A549 (cell line): ENCODE measurements around the gene RHEBL1. TPM values are rescaled to one million over a fixed set of nuclear protein-coding genes. Genes with fewer than 3 reads are reported as not detected.
A peak's percentile ranks its signal among the peaks of the same experiment; 100 is the strongest.

ENCODE experiments used
- ATAC-seq, 2 experiments: fragments of 200-7000 bp in 1 of 2; fragments of >200 bp in 1 of 2; cut with Nextera tagmentation in 1 of 2; cut with Tn5 transposase in 1 of 2; 3 replicates each; pipeline versions ENCODE4 v1.8.0 to v1.9.1; 2018 to 2020; ENCODE audit warnings: mild to moderate bottlenecking in 1 of 2, moderate library complexity in 1 of 2
- CTCF ChIA-PET: fragments of 300-600 bp; sonication (Branson Sonifier 250); formaldehyde crosslinking; extraction: SDS; loops from one replicate; lab custom pipeline; 2021; ENCODE audit warnings: antibody characterized with exemption, inconsistent platforms; lab: Yijun Ruan, JAX
- POLR2A ChIA-PET: fragments of 350-600 bp; formaldehyde crosslinking; extraction: SDS; loops from one replicate; lab custom pipeline; 2021; ENCODE audit warnings: antibody characterized with exemption, inconsistent platforms; lab: Yijun Ruan, JAX
- DNase-seq, 2 experiments: peaks; one replicate each; pipeline versions ENCODE4 v3.0.0 to v3.0.0-alpha.2; 2011 to 2016; ENCODE audit warnings: low read depth in 1 of 2, low spot score in 1 of 2
- FAIRE-seq: peaks from 2 replicates; lab custom pipeline; 2011; peaks lifted over from hg19 to GRCh38; lab: Jason Lieb, UNC
- H3K27ac ChIP-seq, 2 experiments: fragments of >200 bp; sonication (Bioruptor Twin); formaldehyde crosslinking; 3 replicates each; pipeline ENCODE4 v1.5.1; 2016 to 2017
- H3K4me1 ChIP-seq: fragments of >200 bp; sonication (Bioruptor Twin); formaldehyde crosslinking; 3 replicates; pipeline ENCODE4 v1.6.1; 2016
- H3K4me2 ChIP-seq: fragments of >200 bp; sonication (Bioruptor Twin); formaldehyde crosslinking; 3 replicates; pipeline ENCODE4 v1.6.1; 2016
- H3K4me3 ChIP-seq: fragments of >200 bp; sonication (Bioruptor Twin); formaldehyde crosslinking; 3 replicates; pipeline ENCODE4 v1.5.1; 2016
- H3K9me3 ChIP-seq: fragments of >200 bp; sonication (Bioruptor Twin); formaldehyde crosslinking; 3 replicates; pipeline ENCODE4 v1.6.1; 2016
- CBX8 ChIP-seq: fragments of 200-600 bp; sonication (generic); IDR thresholded peaks from 2 replicates; pipeline ENCODE4 v1.6.1; 2016
- CEBPB ChIP-seq, 2 experiments: fragments of >200 bp in 1 of 2; sonication (Bioruptor Twin) in 1 of 2; formaldehyde crosslinking in 1 of 2; IDR thresholded peaks; 2 replicates each; pipeline ENCODE4 v1.6.1; 2012 to 2016
- CHD2 ChIP-seq: fragments of 150-350 bp; IDR thresholded peaks from 2 replicates; pipeline ENCODE4 v1.6.1; 2014; ENCODE audit warnings: low read length; ENCODE audit not compliant: partially characterized antibody
- FOXS1 ChIP-seq: fragments of 250-450 bp; sonication (Bioruptor Pico); IDR thresholded peaks from 2 replicates; pipeline ENCODE4 v1.5.0; 2020; ENCODE audit warnings: mild to moderate bottlenecking, moderate library complexity
- GATA3 ChIP-seq: IDR thresholded peaks from 2 replicates; pipeline ENCODE4 v1.6.1; 2012; ENCODE audit warnings: borderline replicate concordance
- HEYL ChIP-seq: fragments of 250-450 bp; sonication (Bioruptor Pico); IDR thresholded peaks from 2 replicates; pipeline ENCODE4 v1.8.0; 2021; ENCODE audit warnings: mild to moderate bottlenecking, moderate library complexity
- JUN ChIP-seq, 2 experiments: fragments of >200 bp; sonication (Bioruptor Twin); formaldehyde crosslinking; IDR thresholded peaks; 2 replicates in 1 of 2; 3 replicates in 1 of 2; pipeline ENCODE4 v1.6.1; 2016 to 2017
- KDM5A ChIP-seq: fragments of 200-600 bp; sonication (generic); IDR thresholded peaks from 2 replicates; pipeline ENCODE4 v1.6.1; 2016; ENCODE audit warnings: antibody characterized with exemption, mild to moderate bottlenecking
- MAFK ChIP-seq: fragments of 450-650 bp; IDR thresholded peaks from 2 replicates; pipeline ENCODE4 v1.6.1; 2014; ENCODE audit not compliant: partially characterized antibody
- NFE2L2 ChIP-seq: fragments of 150-350 bp; conservative IDR thresholded peaks from 2 replicates; pipeline ENCODE4 v1.6.1; 2014; ENCODE audit warnings: low read length
- NR3C1 ChIP-seq: fragments of >200 bp; sonication (Bioruptor Twin); formaldehyde crosslinking; IDR thresholded peaks from 3 replicates; pipeline ENCODE4 v1.6.1; 2017
- PHF8 ChIP-seq: fragments of 200-600 bp; sonication (generic); IDR thresholded peaks from 2 replicates; pipeline ENCODE4 v1.6.1; 2016; ENCODE audit warnings: low read depth, mild to moderate bottlenecking, antibody characterized with exemption, moderate library complexity, borderline replicate concordance
- RFX5 ChIP-seq: fragments of 450-650 bp; IDR thresholded peaks from 2 replicates; pipeline ENCODE4 v1.7.1; 2014; ENCODE audit warnings: antibody characterized with exemption, mild to moderate bottlenecking, moderate library complexity
- SMC3 ChIP-seq: fragments of >200 bp; sonication (Bioruptor Twin); formaldehyde crosslinking; IDR thresholded peaks from 3 replicates; pipeline ENCODE4 v1.6.1; 2018; ENCODE audit warnings: inconsistent platforms
- SREBF2 ChIP-seq: fragments of 450-650 bp; IDR thresholded peaks from 2 replicates; pipeline ENCODE4 v1.6.1; 2014; ENCODE audit warnings: mild to moderate bottlenecking, moderate library complexity
- ZC3H11A ChIP-seq: fragments of 450-650 bp; IDR thresholded peaks from 2 replicates; pipeline ENCODE4 v1.6.1; 2014; ENCODE audit warnings: antibody characterized with exemption, mild to moderate bottlenecking
- ZFP36 ChIP-seq: fragments of 450-650 bp; IDR thresholded peaks from 2 replicates; pipeline ENCODE4 v1.6.1; 2014; ENCODE audit warnings: borderline replicate concordance; ENCODE audit not compliant: partially characterized antibody
- ZNF302 ChIP-seq: fragments of 250-450 bp; sonication (Bioruptor Pico); IDR thresholded peaks from 2 replicates; pipeline ENCODE4 v1.9.0; 2021; ENCODE audit warnings: inconsistent platforms, mild to moderate bottlenecking, moderate library complexity
- ZSCAN20 ChIP-seq: fragments of 250-450 bp; sonication (Bioruptor Pico); IDR thresholded peaks from 2 replicates; pipeline ENCODE4 v1.8.0; 2022; ENCODE audit warnings: mild to moderate bottlenecking, moderate library complexity
- WGBS: methylation state at CpG from one replicate; pipeline ENCODE4 v1.1.6; 2017; ENCODE audit errors: missing lambda C conversion rate; 5-methylcytosine and 5-hydroxymethylcytosine counted together
- polyA plus RNA-seq, 4 experiments: library from polyadenylated mRNA; depleted of rRNA in 3 of 4; stranded (reverse); fragments of >200 nt; fragmentation: RNase III in 1 of 4; extraction: RNeasy Plus Mini Kit Qiagen cat#74134 plus additional on column Dnase treatment in 1 of 4; gene quantifications; 2 replicates in 3 of 4; 3 replicates in 1 of 4; pipeline ENCODE4 v1.2.3, GENCODE V29; 2011 to 2017
- TF ChIP-seq, protein P1 (sequence below): fragments of 450-650 bp; IDR thresholded peaks from 2 replicates; pipeline ENCODE4 v1.6.1; 2014; ENCODE audit warnings: antibody characterized with exemption
- TF ChIP-seq, protein P2 (sequence below): IDR thresholded peaks from 2 replicates; pipeline ENCODE4 v1.6.1; 2012

The RHEBL1 gene
- polyA plus RNA-seq, 2 of the 4 experiments (the other 2 are of a cell fraction): 2.1 to 4.0 TPM

DNA sequence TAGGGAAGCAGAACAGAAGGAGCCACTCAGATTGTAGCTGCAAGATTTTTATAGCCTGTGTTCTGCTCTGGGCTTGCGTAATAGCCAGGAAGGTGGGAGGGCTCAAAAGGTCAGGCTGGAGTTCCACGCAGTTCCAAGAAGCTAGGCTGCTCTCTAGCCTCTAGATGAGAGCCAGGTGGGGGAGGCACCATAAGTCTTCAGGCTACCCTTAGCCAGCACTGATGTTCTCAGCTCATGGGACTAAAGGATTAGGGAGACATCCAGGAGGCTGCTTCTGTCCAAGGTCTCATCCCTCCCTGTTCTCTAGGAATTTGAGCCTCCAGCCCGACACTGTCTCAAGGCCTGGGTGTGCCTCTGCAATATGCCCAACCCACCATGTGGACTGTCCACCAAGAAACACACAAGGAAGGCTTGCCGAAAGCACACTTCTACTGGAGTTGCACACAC, 39.2 kb upstream of the RHEBL1 start:
- CTCF ChIA-PET: interaction anchor here (0.6 to 18.9 kb wide), 11 partner anchors 9 to 296 kb away, joined by 3 to 159 read pairs (median 8); partner anchors contain the start of genes DHH and TUBA1B
- 62% methylated on average over 4 of the region's 4 CpGs for WGBS
- peak overlapping the region in 1 of 2 experiments; percentile 20; a peak in 1 of 6 replicates for H3K27ac ChIP-seq

DNA sequence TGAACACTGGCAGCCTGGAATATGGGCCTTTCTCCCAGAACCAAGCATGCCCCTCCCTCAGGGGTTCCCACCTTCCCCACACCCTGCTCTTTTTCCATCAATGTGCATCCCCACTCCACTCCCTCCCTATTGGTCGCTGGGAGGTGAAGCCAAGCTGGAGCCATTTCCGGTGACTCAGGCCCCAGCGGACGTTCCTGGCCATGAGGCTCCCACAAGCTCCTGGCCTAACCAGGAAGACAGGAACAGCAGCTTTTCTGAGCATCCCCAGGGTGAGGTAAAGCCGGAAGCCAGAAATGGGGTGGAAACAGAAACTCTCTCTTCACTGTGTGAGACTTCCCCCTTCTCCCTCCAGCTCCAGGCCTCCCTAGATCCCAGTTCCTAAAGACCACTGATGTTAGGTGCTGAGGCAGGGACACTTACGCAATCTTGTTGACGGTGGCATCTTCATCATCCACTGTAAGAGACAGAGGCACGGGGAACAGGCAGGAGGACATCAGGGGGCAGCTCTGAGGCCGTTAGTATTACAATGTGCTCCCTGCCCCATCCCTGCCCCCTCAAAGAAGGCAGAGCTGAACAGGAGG, 35.8 kb upstream of the RHEBL1 start:
- Histone ChIP-seq H3K4me3 (no peak overlapping the region), H3K4me2 (no peak overlapping the region), H3K9me3 (no peaks in the 10 kb centered on the region), H3K27ac (no peak overlapping the region), H3K4me1 (peaks cover 15% of the 10 kb centered on the region)
- DNase-seq (no peak), FAIRE-seq (no peak), ATAC-seq (no peak)
- WGBS: 76% methylated on average over 9 of the region's 9 CpGs
- ChIA-PET CTCF (interaction anchor here (0.8 to 18.9 kb wide), 12 partner anchors 6 to 130 kb away, joined by 3 to 159 read pairs (median 14); partner anchors contain the start of genes DHH and TUBA1B), POLR2A (interaction anchor here (1.4 kb wide), 1 partner anchor 36 kb away, joined by 3 read pairs; the partner anchor contains the start of gene RHEBL1)
- TF ChIP-seq ZNF302 (CRISPR knock-in tag) (no peak), GATA3 (no peak), CEBPB (IDR thresholded peaks at IDR 0.05) (peak in 1 of 2 experiments; percentile 48; a peak in 2 of 4 replicates), SREBF2 (no peak), KDM5A (no peak)

More for the DNA sequence above, 39.2 kb upstream of the RHEBL1 start:
- no peak overlapping the region for H3K4me3 ChIP-seq
- no peak for DNase-seq
- no peak for FAIRE-seq
- no peaks in the 10 kb centered on the region for H3K9me3 ChIP-seq
- TF ChIP-seq CEBPB (IDR thresholded peaks at IDR 0.05): peak; percentile 58 to 92; a peak in 3 of 4 replicates
- TF ChIP-seq FOXS1 (CRISPR knock-in tag): no peak
- H3K4me1 ChIP-seq: peaks cover 15% of the 10 kb centered on the region
- H3K4me2 ChIP-seq: peak overlapping the region; percentile 73
- POLR2A ChIA-PET: interaction anchor here (2.6 to 3.4 kb wide), 2 partner anchors 17 to 22 kb away, joined by 9 to 39 read pairs; partner anchors contain the start of gene TUBA1B
- ATAC-seq: no peak

DNA sequence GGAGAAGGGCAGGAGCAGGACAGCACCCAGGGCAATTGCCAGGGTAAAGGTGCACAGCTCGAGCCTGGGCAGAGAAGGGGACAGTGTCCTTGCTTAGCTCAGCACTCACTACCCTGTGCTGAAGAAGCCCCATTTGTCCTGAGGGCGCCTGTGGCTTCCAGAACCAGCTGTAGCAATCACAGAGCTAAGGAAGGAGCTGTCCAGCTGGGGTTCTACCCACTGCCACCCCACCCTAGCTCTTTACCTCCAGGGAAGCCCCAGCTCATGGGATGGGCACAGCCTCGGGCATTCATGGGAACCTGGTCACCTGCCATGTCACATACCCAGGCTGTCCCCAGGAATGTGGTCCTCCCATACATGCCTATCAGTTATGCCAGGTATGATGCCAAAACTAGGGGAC, 35.0 kb upstream of the RHEBL1 start:
- Histone ChIP-seq H3K4me3 (no peak overlapping the region), H3K4me2 (no peak overlapping the region), H3K4me1 (peaks cover 15% of the 10 kb centered on the region), H3K9me3 (no peaks in the 10 kb centered on the region), H3K27ac (no peak overlapping the region)
- ATAC-seq (no peak), DNase-seq (no peak), FAIRE-seq (no peak)
- ChIA-PET POLR2A (interaction anchor here (1.4 kb wide), 1 partner anchor 35 kb away, joined by 3 read pairs; the partner anchor contains the start of gene RHEBL1), CTCF (interaction anchor here (1.0 to 18.9 kb wide), 9 partner anchors 9 to 131 kb away, joined by 3 to 159 read pairs (median 20); partner anchors contain the start of genes DHH and TUBA1B)
- WGBS: 70% methylated on average over 2 of the region's 3 CpGs
- TF ChIP-seq, protein P1, sequence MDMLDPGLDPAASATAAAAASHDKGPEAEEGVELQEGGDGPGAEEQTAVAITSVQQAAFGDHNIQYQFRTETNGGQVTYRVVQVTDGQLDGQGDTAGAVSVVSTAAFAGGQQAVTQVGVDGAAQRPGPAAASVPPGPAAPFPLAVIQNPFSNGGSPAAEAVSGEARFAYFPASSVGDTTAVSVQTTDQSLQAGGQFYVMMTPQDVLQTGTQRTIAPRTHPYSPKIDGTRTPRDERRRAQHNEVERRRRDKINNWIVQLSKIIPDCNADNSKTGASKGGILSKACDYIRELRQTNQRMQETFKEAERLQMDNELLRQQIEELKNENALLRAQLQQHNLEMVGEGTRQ: no peak
- TF ChIP-seq HEYL (CRISPR knock-in tag) (no peak), PHF8 (no peak), JUN (IDR thresholded peaks at IDR 0.05) (no peak), MAFK (no peak), ZFP36 (no peak), RFX5 (no peak), SMC3 (no peak)
- TF ChIP-seq, protein P2, sequence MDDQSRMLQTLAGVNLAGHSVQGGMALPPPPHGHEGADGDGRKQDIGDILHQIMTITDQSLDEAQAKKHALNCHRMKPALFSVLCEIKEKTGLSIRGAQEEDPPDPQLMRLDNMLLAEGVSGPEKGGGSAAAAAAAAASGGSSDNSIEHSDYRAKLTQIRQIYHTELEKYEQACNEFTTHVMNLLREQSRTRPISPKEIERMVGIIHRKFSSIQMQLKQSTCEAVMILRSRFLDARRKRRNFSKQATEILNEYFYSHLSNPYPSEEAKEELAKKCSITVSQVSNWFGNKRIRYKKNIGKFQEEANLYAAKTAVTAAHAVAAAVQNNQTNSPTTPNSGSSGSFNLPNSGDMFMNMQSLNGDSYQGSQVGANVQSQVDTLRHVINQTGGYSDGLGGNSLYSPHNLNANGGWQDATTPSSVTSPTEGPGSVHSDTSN: no peak

DNA sequence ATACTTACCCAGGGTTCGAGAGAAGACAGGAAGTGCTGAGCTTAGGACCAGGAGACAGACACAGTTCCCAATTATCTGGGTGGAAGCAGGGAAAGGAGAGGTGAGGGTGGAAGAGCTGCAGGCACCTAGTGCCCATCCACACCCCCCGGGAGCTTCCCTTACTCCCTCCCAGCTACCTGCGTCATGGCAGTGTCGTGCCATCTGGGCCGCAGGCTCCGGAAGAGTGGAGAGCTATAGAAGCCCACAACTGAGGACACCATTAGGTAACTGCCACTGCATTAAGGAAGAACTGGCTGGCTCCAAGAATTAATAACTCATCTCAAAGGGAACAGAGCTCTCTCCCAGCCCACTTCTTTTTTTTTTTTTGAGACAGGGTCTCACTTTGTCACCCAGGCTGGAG, 30.6 kb upstream of the RHEBL1 start:
- TF ChIP-seq GATA3 (no peak), CHD2 (no peak), ZC3H11A (no peak), CBX8 (no peak), NR3C1 (no peak), JUN (IDR thresholded peaks at IDR 0.05) (no peak), NFE2L2 (no peak), ZSCAN20 (no peak), MAFK (no peak), SMC3 (no peak)
- TF ChIP-seq, protein P2: no peak
- POLR2A ChIA-PET: interaction anchor here (2.5 kb wide), 1 partner anchor 10 kb away, joined by 14 read pairs; the partner anchor contains the start of gene LMBR1L
- CTCF ChIA-PET: interaction anchor here (0.8 to 18.9 kb wide), 11 partner anchors 7 to 134 kb away, joined by 4 to 166 read pairs (median 25); partner anchors contain the start of genes DHH, LMBR1L, TUBA1B and WNT1
- no peak for ATAC-seq
- 86% methylated on average over 6 of the region's 6 CpGs for WGBS
- no peak overlapping the region for H3K27ac ChIP-seq
- H3K4me3 ChIP-seq: no peak overlapping the region
- no peak overlapping the region for H3K4me2 ChIP-seq
- H3K9me3 ChIP-seq: no peaks in the 10 kb centered on the region
- H3K4me1 ChIP-seq: no peaks in the 10 kb centered on the region
- FAIRE-seq: no peak
- DNase-seq: no peak
